PC-9 (cell line): ENCODE data around the gene ERBB4.

ENCODE experiments used
- CTCF ChIP-seq: fragments of 200-600 bp; sonication (generic); conservative IDR thresholded peaks from 2 replicates; pipeline ENCODE4 v1.6.1; 2017; ENCODE audit warnings: mixed run types, antibody characterized with exemption, mild to moderate bottlenecking, moderate library complexity
- EZH2 ChIP-seq: fragments of 200-600 bp; sonication (generic); IDR thresholded peaks from 2 replicates; pipeline ENCODE4 v1.8.0; 2017; ENCODE audit warnings: antibody characterized with exemption, low read depth

- no peak for TF ChIP-seq EZH2
- no peak for TF ChIP-seq CTCF
Observed at GRCh38 chr2:212237350-212238095, 301.1 kb downstream of the ERBB4 start.
